ENCODE measurements around the gene UXS1.

Gene UXS1

DNA sequence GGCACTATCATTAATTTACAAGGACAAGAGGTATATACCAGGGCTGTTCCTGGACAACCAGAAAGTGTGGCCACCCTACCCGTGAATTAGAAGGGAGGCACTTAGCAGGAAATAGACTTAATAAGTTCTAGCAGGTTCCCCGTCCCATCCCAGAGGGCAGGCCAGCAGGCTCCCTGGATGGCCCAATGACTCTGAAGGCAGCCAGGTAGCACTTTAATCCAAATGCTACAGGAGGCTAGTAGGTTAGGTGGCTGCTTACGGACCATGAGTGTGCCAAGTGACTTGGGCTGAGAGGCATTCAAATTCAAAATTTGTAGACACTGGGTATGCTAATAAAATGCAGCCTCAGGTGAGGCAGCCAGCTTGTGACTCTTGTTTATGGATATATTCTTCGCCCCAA lies 123.9 kb downstream of the UXS1 start:
- no peak for DNase-seq

DNA sequence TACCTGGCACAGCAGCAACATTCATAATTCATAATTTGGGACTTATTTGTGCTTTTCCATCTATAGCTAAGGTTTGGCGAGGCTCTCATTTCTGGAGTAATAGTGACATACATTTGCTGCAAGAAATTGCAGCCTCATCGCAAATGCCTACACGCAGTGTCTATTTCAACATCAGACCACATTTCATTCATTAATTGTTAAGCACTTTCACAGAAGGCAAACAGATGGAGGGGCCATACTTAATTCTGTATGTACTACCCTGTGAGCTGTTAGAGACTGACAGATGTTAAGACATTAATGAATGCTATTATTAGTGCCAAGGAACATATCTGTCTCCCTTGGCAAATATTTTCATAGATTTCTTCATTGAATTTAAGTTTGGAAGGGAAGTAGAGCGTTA lies 125.7 kb downstream of the UXS1 start:
- DNase-seq, result no peak

DNA sequence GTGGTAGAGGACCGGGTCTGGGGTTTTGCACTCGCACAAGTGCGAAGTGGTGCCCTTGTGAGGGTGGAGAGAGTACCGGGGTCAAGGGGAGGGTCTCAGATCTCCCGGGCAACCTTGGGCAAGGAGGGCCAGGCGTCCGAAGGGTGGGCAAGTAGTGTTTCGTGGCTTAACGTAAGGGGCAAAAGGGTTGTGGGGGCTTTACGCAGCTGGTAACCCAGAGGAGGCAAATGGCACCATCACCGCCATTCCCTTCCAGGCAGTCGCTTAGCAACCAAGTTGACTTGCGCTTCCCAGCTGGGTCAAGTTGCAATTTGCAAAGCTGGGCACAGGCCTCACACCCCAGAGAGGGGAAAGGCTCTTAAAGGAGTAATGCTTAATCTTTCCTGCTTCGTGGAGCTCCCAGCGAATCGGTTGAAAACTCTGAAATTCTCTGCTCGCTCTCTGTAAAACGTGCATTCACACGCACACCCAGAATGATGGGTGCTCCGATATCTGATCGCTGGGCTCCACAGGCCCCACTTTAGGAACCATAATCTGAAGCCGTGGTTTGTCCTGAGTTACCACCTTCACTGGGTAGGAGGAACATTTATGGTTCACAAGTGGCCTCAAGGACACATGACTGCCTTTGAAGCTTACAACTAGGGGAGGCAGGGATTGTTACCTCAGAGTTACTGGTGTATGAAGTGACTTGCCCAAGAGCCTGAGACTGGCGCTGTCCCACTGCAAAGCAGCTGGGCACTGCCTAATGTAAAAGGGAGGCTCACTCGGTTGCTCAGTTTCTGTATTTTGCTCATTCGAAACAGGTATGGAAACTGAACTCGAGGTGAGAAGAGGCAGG lies 127.9 kb downstream of the UXS1 start:
- no peak for DNase-seq

DNA sequence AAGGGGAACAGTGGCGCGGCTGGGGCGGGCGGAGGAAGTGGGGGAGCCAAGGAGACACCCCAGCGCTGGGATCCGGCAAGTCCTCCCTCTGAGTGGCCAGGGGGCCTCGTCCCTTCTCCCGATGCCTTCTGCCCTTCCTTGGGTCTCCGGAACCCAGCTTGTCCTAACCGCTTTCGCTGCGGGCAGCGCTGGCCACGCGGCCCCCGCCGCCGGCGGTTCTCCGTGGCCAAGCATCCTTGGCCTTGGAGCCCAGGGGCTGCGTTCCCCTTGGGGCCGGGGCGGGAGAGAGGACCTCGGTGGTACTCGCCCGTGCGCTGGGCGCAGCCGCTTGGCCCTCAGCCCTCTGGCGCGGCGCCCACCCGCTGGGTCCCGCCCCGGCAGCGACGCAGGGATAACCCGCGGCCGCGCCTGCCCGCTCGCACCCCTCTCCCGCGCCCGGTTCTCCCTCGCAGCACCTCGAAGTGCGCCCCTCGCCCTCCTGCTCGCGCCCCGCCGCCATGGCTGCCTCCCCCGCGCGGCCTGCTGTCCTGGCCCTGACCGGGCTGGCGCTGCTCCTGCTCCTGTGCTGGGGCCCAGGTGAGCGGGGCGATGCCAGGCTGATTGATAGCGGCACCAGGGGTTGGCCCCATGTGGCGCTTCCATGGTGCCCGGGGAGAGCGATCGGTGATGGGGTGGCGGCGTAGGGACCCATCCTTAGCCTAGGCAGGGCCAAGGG lies 128.7 kb downstream of the UXS1 start:
- DNase-seq, result no peak

DNA sequence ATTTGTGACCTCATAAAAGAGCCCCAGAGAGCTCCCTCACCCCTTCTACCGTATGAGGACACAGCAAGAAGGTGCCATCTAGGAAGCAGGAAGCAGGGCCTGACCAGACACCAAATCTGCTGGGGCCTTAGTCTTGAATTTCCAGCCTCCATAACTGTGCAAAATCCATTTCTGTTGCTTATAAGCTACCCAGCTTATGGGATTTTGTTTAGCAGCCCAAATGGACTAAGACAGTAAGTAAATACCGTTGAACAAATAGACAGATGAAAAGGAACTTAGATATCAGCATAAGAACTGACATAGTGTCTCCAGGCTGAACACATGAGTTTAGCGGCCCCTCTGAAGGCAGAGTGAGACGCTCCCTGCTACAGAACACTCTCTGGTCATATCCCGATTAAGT lies 130.9 kb downstream of the UXS1 start:
- DNase-seq, result no peak

DNA sequence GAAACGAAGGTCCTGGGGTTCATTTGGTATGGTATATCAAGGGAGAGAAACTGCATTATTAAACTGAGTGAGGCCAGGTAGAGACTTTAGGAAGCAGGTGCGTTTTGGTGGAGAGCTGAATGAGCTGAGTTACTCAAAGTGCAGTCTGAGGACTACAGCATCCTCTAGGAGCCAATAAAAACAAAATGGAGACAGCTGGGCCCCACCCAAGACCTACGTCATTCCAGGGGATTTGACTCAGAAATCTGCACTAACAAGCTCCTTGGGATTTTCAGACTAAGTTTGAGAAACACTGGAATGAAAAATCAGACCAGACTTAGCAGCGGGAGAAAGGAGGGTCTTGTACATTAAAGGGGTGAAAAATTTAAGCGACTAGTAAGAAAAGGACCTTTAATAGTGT lies 131.5 kb downstream of the UXS1 start:
- no peak for DNase-seq

DNA sequence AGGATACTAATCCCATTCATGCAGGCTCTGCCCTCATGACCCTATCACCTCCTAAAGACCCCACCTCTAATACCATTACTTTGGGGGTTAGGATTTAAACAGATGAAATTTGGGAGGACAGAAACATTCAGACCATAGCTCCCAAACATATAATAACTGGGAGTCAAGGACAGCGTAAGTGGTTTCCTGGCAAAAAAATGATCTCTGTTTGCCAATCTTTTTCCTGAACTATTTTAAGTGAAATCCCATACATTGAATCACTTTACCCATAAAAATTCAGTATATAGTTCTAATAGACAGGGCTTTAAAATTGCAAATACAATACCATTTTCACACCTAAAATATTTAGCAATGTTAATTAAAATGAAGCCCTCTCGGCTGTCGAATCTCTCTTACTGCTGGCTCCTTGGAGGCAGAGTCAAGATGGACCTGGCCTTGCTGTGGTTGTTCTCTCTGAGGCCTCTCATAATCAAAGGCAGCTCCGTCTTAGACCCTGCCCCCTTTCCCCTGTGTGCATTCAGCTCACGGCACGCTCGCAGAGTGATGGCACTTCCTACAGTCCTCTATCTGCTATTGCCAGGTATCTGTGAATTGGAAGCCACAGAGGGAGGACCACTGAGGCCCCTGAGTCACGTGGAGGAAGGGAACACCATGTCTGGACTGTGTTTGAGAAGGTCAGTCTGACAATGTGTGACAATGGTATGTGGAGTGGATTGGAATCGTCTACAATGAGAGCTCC lies 132.3 kb downstream of the UXS1 start:
- DNase-seq, result no peak

DNA sequence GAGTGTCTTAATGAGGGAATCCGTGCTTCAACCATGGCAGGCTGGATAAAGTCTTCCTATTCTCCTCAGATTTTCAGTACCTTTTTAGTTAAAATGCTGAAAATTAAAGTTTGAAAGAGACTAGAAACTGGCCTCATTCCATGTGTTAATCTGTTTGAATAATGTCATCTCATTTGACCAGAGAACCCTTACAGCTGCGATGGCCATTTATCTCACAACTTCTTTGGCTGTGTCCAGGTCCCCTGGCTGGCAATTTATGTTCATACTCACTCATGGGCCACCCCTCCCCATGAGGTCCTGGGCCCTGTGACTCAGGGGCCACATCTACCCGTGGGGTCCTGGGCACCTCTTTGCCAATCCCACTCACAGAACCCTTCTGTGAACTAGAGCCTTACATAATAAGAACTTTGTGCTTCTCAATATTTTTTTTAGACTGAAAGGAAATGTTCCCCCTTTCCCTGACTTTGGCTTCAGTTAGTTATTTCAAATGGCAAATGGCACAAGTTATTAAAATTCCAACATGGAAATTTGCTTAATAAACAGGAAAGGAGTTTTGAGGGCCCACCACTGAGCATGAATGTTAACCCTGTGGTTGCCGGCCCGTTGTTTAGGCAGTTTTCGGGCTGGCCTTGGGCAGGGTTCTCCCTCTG lies 134.6 kb downstream of the UXS1 start:
- no peak for DNase-seq

DNA sequence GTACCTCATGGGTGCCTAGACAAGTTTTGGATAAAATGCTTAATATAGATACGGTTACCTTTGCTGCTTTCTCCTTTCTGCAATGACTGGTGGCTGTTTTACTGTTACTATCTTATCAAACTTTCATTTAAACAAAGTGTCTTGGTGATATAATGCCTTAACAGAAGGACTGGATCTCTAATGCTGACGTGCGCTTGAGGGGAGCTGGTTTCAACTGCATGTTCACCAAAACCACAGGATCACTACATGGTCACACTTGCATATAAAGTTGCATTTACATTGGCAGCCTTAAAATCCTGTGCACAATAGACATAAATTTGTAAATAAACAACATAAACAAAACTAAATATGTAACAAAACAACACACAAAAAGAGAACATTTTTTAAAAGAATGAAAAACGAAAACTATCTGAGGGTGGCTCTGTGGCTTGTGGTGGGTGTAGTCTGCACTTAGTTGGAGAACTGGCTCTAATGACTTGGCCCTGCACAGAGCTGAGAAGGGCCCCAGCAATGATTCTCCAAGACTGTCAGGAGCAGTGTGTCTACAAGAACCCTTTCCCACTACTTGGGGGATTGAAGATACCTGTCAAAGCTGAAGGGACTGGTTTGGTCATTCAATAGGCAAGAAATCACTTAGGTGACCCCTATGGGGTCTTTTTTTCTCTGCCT lies 135.5 kb downstream of the UXS1 start:
- no peak for DNase-seq

DNA sequence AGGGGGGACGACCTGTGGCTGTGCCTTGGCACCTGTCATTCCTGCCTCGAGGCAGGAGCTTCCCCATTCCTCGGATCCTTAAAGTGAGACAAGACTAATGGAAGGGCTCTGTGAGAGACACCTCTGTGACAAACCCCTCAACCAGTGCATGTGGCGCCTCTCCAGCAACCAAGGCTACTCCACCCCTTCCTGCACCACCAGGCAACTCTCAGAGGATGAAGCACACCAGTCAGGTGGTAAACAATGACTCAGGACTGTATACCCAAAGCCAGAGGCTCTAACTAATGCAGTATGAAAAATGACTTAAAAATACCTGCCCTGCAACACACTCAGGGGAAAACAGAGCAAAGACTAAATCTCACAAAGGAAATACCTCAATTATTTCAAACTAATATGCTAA lies 136.9 kb downstream of the UXS1 start:
- no peak for DNase-seq

DNA sequence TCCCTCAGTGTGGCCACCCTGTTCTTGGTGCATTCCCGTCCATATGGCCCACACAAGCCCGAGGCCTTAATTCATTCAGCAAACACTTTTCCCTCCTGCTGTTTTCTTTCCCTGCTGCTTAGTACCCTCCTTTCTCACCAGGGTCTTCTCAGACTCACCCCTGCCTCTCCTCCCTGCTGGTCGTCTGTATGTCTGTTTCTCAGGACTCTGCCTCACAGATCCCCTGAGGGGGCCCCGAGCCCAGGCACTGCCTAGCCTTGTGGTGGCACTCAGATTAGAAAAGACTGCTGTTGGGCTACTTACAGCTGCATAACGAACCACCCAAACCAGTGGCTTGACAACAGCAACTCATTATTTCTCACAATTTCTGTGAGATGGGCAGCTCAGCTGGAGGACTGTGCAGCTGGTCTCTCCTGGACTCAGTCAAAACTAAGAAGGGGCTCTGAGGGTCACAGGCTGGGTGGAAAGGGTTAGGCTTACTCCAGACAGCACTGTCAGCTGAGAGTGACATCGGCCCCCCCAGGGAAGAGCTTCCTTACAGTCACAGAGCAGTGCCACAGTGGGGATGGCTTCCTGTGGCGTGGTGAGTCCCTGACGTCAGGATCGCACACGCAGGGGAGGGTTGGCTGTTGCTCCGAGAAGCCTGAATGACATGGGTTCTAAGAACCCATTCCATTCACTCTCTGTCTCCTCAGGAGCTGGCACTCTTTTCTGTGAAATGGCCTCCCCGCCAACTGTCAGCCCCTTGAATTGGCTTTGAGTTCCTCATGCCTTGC lies 139.0 kb downstream of the UXS1 start:
- DNase-seq, result no peak

DNA sequence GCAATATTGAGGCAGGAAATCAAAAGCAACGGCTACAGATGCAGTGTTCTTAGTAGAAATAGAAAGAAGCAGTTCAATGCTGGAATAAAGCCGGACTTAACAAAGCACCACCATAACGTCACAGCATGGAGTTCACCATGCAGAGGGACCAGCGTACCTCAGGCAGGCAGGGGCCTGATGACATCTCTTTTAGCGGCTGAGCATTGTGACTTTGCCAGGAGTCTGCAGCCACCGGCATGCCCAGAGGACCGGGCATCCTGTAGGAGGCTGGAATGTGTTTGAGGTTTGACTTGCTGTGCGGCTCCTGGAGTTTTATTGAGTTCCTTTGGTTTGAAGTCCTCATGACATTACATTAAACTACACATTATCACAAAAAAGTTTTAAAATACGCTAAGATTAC lies 139.8 kb downstream of the UXS1 start:
- DNase-seq, result no peak

DNA sequence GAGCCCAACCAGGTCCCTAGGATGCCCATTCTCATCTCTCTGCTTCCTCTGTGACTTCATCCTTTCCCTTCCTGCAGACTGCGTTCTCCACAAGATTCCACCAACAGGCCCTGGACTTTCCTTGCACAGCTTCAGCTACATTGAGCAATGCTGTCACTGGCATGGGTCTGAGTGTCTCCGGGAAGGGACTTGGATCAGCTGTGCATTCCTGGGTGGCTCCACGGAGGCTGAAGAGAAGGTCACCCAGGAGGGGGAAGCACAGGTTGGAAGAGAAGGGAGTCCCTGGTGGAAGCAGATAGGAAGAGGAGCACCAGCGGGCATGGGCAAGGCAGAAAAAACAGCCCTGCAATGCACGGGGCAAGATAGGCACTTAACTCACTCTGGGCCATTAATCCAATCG lies 140.5 kb downstream of the UXS1 start:
- DNase-seq, result no peak

DNA sequence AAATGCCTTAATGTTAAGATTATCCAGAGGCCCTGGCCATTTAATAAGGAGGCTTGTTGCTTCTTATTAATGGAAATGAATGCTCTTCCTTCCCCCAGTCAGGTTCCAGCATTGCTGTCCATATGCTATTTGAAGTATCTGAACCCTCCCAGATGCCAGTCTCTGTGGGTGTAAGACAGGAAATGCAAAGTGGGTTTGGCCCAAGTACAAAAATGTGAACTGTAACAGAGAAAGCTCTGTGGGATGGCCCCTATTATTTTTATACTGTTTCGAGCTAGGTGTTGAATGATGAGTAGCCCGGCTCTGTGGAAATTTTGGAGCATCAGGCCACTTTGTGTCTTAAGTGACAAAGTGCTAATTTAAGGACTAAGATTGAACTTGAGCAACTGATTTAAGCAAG lies 141.0 kb downstream of the UXS1 start:
- no peak for DNase-seq

DNA sequence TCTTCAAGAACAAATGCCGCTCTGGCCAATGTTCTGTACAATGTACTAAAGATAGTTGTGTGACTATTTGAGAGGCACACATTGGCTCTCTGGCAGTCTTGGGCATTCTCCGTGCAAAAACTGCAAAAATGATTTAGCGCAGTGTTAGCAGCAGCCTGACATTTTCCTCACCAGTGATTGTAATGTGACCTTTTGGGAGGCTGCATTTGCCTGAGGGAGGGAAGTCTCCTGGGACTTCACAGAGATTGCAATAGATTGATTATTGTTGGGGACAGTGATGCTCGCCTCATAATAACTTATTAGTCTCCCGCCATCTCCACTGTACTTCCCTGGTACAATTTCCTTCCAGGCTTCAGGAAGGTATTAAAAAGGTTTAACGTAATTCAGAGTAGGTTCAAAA lies 149.2 kb downstream of the UXS1 start:
- no peak for DNase-seq

DNA sequence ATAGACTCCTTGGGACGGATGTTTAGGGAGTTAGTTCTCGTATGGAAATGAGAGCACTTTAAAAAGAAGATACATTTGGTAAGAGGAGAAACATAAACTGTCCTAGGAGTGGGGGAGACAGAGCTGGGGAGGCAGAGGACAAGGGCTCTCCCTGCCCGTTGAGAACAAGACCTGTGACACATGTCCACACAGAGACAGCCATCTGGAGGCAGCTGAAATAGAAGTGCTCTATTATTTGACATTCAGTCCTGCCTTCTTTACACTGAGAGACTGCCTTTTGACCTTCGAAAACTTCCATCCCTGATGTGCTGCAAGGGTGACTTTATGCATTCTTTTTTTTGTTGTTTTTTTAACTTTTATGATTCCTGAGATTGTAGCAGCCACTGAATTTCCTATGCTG lies 150.1 kb downstream of the UXS1 start:
- no peak for DNase-seq

Data from SIG-M5 (cell line).